Measurements from ENCODE around the gene CLSTN2.

CLSTN2 gene

DNA sequence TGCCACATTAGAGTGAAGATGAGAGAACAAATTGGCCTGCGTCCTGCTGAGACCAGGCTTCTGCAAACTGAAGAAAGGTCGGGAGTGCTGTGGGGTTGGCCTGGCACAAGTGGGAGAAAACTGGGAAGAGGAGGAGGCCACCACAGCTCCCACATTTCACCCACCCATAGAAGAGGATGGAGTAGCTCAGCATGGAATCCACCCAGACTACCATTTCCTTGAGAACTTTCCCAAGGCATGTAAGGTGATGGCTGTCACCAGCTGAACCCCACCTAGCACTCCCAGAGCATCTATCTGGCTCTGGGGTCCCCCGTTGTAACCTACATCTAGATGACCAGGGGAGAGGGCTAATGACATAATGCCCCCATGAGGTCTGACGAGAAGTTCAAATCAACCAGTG lies 622.5 kb downstream of the CLSTN2 start:
- H3K4ac ChIP-seq (ENCODE audit: low read depth, low read length), result no peak overlapping the region
- no peaks in the 10 kb centered on the region for H3K79me2 ChIP-seq (ENCODE audit: control insufficient read depth, insufficient read depth, low read length, poor library complexity)
- no peaks in the 10 kb centered on the region for H3K9me3 ChIP-seq (ENCODE audit: insufficient read depth, low read depth, low read length)
- H3K14ac ChIP-seq (ENCODE audit: low read length), result no peak overlapping the region
- H3K9ac ChIP-seq (ENCODE audit: low read length), result no peak overlapping the region
- H2AFZ ChIP-seq (ENCODE audit: insufficient read depth, low read length, poor library complexity), result no peak overlapping the region
- DNase-seq, result no peak
- H3K27me3 ChIP-seq (ENCODE audit: insufficient read depth, low read length), result no peaks in the 10 kb centered on the region
- H2BK12ac ChIP-seq (ENCODE audit: low read length), result no peak overlapping the region
- H3K4me2 ChIP-seq (ENCODE audit: low read length), result no peak overlapping the region
- no CpG with 5 or more reads among the region's 4 CpGs for WGBS (ENCODE audit: extremely low coverage, insufficient coverage, insufficient read length)
- H4K12ac ChIP-seq (ENCODE audit: low read depth, low read length), result no peak overlapping the region
- H3K18ac ChIP-seq (ENCODE audit: low read length), result no peak overlapping the region
- no peaks in the 10 kb centered on the region for H3K79me1 ChIP-seq (ENCODE audit: low read length)
- no peak overlapping the region for H3K23ac ChIP-seq (ENCODE audit: low read length)
- no peak overlapping the region for H2AK5ac ChIP-seq (ENCODE audit: low read length)
- H3K27ac ChIP-seq (ENCODE audit: low read depth, low read length), result no peak overlapping the region
- H4K91ac ChIP-seq (ENCODE audit: low read depth, low read length), result no peak overlapping the region
- H2BK5ac ChIP-seq (ENCODE audit: low read depth, low read length, poor library complexity), result no peak overlapping the region
- no peak overlapping the region for H2BK120ac ChIP-seq (ENCODE audit: insufficient read depth, low read length, poor library complexity)
- H3K36me3 ChIP-seq (ENCODE audit: control insufficient read depth in 1 of 2, insufficient read depth in 2 of 2, low read length in 2 of 2), result peaks cover 2 to 3% of the 10 kb centered on the region in 2 experiments
- no peaks in the 10 kb centered on the region for H3K4me1 ChIP-seq (ENCODE audit: control insufficient read depth in 1 of 2, insufficient read depth in 2 of 2, low read length in 2 of 2)
- no peak overlapping the region for H4K8ac ChIP-seq (ENCODE audit: low read depth, low read length)
- no peak overlapping the region for H3K4me3 ChIP-seq (ENCODE audit: low read depth, low read length)

DNA sequence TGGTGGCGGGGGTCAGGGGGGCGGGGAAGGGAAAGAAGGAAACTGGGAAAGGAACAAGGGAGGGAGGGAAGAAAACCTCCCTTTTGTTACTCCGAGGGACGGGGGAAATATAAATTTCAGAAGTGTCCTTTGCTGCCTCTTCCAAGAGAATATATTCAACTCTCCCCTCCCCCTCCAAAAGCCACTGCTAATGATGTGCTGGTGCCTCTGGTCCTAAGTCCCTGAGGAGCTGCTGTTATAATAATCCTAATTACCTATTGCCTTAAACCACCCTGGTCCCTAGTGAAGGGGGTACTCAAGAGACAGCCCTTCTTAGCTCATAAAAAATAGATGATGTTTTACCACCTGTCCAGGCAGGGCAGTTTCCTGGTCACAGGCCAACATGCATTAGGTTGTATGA lies 624.6 kb downstream of the CLSTN2 start:
- Histone ChIP-seq H2BK5ac (ENCODE audit: low read depth, low read length, poor library complexity) (no peak overlapping the region), H2BK12ac (ENCODE audit: low read length) (no peak overlapping the region), H3K27ac (ENCODE audit: low read depth, low read length) (no peak overlapping the region), H3K79me2 (ENCODE audit: control insufficient read depth, insufficient read depth, low read length, poor library complexity) (no peaks in the 10 kb centered on the region), H3K36me3 (ENCODE audit: control insufficient read depth in 1 of 2, insufficient read depth in 2 of 2, low read length in 2 of 2) (peaks cover 9 to 10% of the 10 kb centered on the region in 2 experiments), H3K23ac (ENCODE audit: low read length) (no peak overlapping the region), H3K14ac (ENCODE audit: low read length) (no peak overlapping the region), H3K4ac (ENCODE audit: low read depth, low read length) (no peak overlapping the region), H4K8ac (ENCODE audit: low read depth, low read length) (no peak overlapping the region), H3K18ac (ENCODE audit: low read length) (no peak overlapping the region), H2AK5ac (ENCODE audit: low read length) (no peak overlapping the region), H3K9ac (ENCODE audit: low read length) (no peak overlapping the region), H3K79me1 (ENCODE audit: low read length) (no peaks in the 10 kb centered on the region), H3K4me2 (ENCODE audit: low read length) (no peak overlapping the region), H3K4me3 (ENCODE audit: low read depth, low read length) (no peak overlapping the region), H2AFZ (ENCODE audit: insufficient read depth, low read length, poor library complexity) (no peak overlapping the region), H3K4me1 (ENCODE audit: control insufficient read depth in 1 of 2, insufficient read depth in 2 of 2, low read length in 2 of 2) (no peaks in the 10 kb centered on the region), H3K27me3 (ENCODE audit: insufficient read depth, low read length) (no peaks in the 10 kb centered on the region), H2BK120ac (ENCODE audit: insufficient read depth, low read length, poor library complexity) (no peak overlapping the region), H4K91ac (ENCODE audit: low read depth, low read length) (no peak overlapping the region), H4K12ac (ENCODE audit: low read depth, low read length) (no peak overlapping the region), H3K9me3 (ENCODE audit: insufficient read depth, low read depth, low read length) (no peaks in the 10 kb centered on the region)
- DNase-seq, result no peak
- WGBS (ENCODE audit: extremely low coverage, insufficient coverage, insufficient read length), result no CpG with 5 or more reads among the region's 4 CpGs

DNA sequence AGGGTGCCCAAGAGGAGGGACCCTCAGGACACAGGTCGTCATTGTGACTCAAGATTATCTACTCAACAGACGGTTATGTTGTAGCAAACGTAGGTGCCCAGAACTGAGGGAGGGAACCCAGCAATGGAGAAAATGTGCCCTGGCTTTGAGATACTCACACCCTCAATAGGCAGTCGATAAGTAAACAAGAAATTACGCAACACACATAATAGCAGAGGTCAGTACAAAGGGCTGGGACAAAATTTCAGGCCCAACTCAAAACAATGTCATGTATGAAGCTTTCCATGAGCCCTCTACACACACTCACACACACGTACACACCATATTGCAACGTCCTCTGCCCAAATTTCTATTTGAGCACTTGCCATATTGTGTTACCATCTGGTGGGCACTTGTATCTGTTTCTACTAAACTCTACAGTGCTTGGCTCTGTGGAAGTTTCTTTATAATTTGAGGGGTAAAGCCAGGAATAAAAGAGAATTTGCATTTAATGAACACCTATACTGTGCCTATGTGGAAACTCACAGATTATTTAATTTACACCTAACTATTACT lies 628.3 kb downstream of the CLSTN2 start:
- no CpG with 5 or more reads among the region's 7 CpGs for WGBS (ENCODE audit: extremely low coverage, insufficient coverage, insufficient read length)
- no peaks in the 10 kb centered on the region for H3K79me2 ChIP-seq (ENCODE audit: control insufficient read depth, insufficient read depth, low read length, poor library complexity)

DNA sequence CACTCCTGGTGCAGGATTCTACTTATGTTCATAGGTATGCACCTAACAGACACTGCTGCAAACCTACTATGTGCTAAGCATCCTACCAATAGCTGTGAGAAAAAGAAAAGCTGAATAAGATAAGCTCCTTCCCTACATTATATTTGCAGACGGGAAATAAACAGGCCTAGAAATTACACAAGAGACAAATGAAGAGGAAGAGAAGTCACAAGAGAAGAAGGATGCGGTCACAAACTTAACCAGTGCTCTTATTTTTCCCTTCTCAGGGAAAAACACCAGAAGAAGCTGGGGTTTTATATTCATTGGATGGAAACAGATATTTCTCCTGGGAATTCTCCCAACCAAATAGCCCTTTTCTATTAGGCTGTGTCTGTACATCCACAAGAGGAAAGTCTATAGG lies 633.1 kb downstream of the CLSTN2 start:
- H3K23ac ChIP-seq (ENCODE audit: low read length), result no peak overlapping the region
- no peak overlapping the region for H4K8ac ChIP-seq (ENCODE audit: low read depth, low read length)
- no peak overlapping the region for H3K14ac ChIP-seq (ENCODE audit: low read length)
- H2BK5ac ChIP-seq (ENCODE audit: low read depth, low read length, poor library complexity), result no peak overlapping the region
- no peak overlapping the region for H3K27ac ChIP-seq (ENCODE audit: low read depth, low read length)
- no peak overlapping the region for H3K4ac ChIP-seq (ENCODE audit: low read depth, low read length)
- H3K27me3 ChIP-seq (ENCODE audit: insufficient read depth, low read length), result no peaks in the 10 kb centered on the region
- no peak overlapping the region for H2BK120ac ChIP-seq (ENCODE audit: insufficient read depth, low read length, poor library complexity)
- H3K4me1 ChIP-seq (ENCODE audit: control insufficient read depth in 1 of 2, insufficient read depth in 2 of 2, low read length in 2 of 2), result no peaks in the 10 kb centered on the region
- no peak overlapping the region for H3K18ac ChIP-seq (ENCODE audit: low read length)
- no CpG with 5 or more reads among the region's 2 CpGs for WGBS (ENCODE audit: extremely low coverage, insufficient coverage, insufficient read length)
- no peak overlapping the region for H2BK12ac ChIP-seq (ENCODE audit: low read length)
- DNase-seq, result no peak
- no peak overlapping the region for H3K4me2 ChIP-seq (ENCODE audit: low read length)
- H3K9me3 ChIP-seq (ENCODE audit: insufficient read depth, low read depth, low read length), result no peaks in the 10 kb centered on the region
- no peak overlapping the region for H4K12ac ChIP-seq (ENCODE audit: low read depth, low read length)
- H3K79me2 ChIP-seq (ENCODE audit: control insufficient read depth, insufficient read depth, low read length, poor library complexity), result no peaks in the 10 kb centered on the region
- no peak overlapping the region for H2AFZ ChIP-seq (ENCODE audit: insufficient read depth, low read length, poor library complexity)
- peaks cover 4 to 14% of the 10 kb centered on the region in 2 experiments for H3K36me3 ChIP-seq (ENCODE audit: control insufficient read depth in 1 of 2, insufficient read depth in 2 of 2, low read length in 2 of 2)
- H3K9ac ChIP-seq (ENCODE audit: low read length), result no peak overlapping the region
- H4K91ac ChIP-seq (ENCODE audit: low read depth, low read length), result no peak overlapping the region
- H2AK5ac ChIP-seq (ENCODE audit: low read length), result no peak overlapping the region
- no peaks in the 10 kb centered on the region for H3K79me1 ChIP-seq (ENCODE audit: low read length)
- no peak overlapping the region for H3K4me3 ChIP-seq (ENCODE audit: low read depth, low read length)

More for the DNA sequence above, 628.3 kb downstream of the CLSTN2 start:
- Histone ChIP-seq H3K36me3 (ENCODE audit: control insufficient read depth in 1 of 2, insufficient read depth in 2 of 2, low read length in 2 of 2) (peaks cover 10 to 17% of the 10 kb centered on the region in 2 experiments), H4K91ac (ENCODE audit: low read depth, low read length) (no peak overlapping the region), H3K4me3 (ENCODE audit: low read depth, low read length) (no peak overlapping the region), H3K9me3 (ENCODE audit: insufficient read depth, low read depth, low read length) (no peaks in the 10 kb centered on the region), H2BK120ac (ENCODE audit: insufficient read depth, low read length, poor library complexity) (no peak overlapping the region), H3K4ac (ENCODE audit: low read depth, low read length) (no peak overlapping the region), H2AK5ac (ENCODE audit: low read length) (no peak overlapping the region), H3K23ac (ENCODE audit: low read length) (no peak overlapping the region), H3K27ac (ENCODE audit: low read depth, low read length) (no peak overlapping the region), H2AFZ (ENCODE audit: insufficient read depth, low read length, poor library complexity) (no peak overlapping the region), H4K12ac (ENCODE audit: low read depth, low read length) (no peak overlapping the region), H3K79me1 (ENCODE audit: low read length) (no peaks in the 10 kb centered on the region), H3K14ac (ENCODE audit: low read length) (no peak overlapping the region), H3K4me1 (ENCODE audit: control insufficient read depth in 1 of 2, insufficient read depth in 2 of 2, low read length in 2 of 2) (no peaks in the 10 kb centered on the region), H3K4me2 (ENCODE audit: low read length) (no peak overlapping the region), H4K8ac (ENCODE audit: low read depth, low read length) (no peak overlapping the region), H3K9ac (ENCODE audit: low read length) (no peak overlapping the region), H3K27me3 (ENCODE audit: insufficient read depth, low read length) (no peaks in the 10 kb centered on the region), H2BK5ac (ENCODE audit: low read depth, low read length, poor library complexity) (no peak overlapping the region), H2BK12ac (ENCODE audit: low read length) (no peak overlapping the region), H3K18ac (ENCODE audit: low read length) (no peak overlapping the region)
- DNase-seq, result no peak
